ENCODE data around the gene GPR55.
"Not testable (repeated sequence)": the region's sequence is repeated elsewhere in the genome, so short reads cannot be mapped to it uniquely, and the experiment has no call there.

GPR55 gene

GRCh38 chr2:230949966-230950873 lies 25.2 kb upstream of the GPR55 start:
- DNase-seq, result no peak

GRCh38 chr2:230947908-230948365 lies 22.9 kb upstream of the GPR55 start:
- no peak for DNase-seq

GRCh38 chr2:230947235-230947576 lies 22.2 kb upstream of the GPR55 start:
- no peak for DNase-seq

GRCh38 chr2:230946429-230947234 lies 21.6 kb upstream of the GPR55 start:
- no peak for DNase-seq

- DNase-seq, result no peak
These were observed 19.8 kb upstream of the GPR55 start for GRCh38 chr2:230944757-230945372.

GRCh38 chr2:230944123-230944653 lies 19.1 kb upstream of the GPR55 start:
- no peak for DNase-seq

- DNase-seq, result peak; percentile 17 to 32
These were observed 18.2 kb upstream of the GPR55 start for GRCh38 chr2:230942920-230943896.

- no peak for DNase-seq
These were observed 17.3 kb upstream of the GPR55 start for GRCh38 chr2:230942371-230942770.

- no peak for DNase-seq
These were observed 16.4 kb upstream of the GPR55 start for GRCh38 chr2:230941202-230942180.

GRCh38 chr2:230940471-230940815 lies 15.4 kb upstream of the GPR55 start:
- no peak for DNase-seq

- DNase-seq, result no peak
These were observed 14.8 kb upstream of the GPR55 start for GRCh38 chr2:230939691-230940470.

GRCh38 chr2:230939066-230939591 lies 14.1 kb upstream of the GPR55 start:
- DNase-seq, result no peak

GRCh38 chr2:230938516-230939065 lies 13.5 kb upstream of the GPR55 start:
- DNase-seq, result no peak

GRCh38 chr2:230938098-230938497 lies 13.1 kb upstream of the GPR55 start:
- no peak for DNase-seq

GRCh38 chr2:230937362-230937761 lies 12.3 kb upstream of the GPR55 start:
- no peak for DNase-seq

- DNase-seq, result not testable (repeated sequence)
These were observed 11.2 kb upstream of the GPR55 start for GRCh38 chr2:230936243-230936642.

GRCh38 chr2:230935130-230935430 lies 10.0 kb upstream of the GPR55 start:
- DNase-seq, result no peak

GRCh38 chr2:230934231-230935129 lies 9.4 kb upstream of the GPR55 start:
- no peak for DNase-seq
